Stimulated activated CD8-positive, alpha-beta memory T cell treated with anti-CD3 and anti-CD28 coated beads, Interleukin-7, amount 100 ng/mL, for 4 hours (primary cell): Measurements from ENCODE around the gene CYTH3.

ENCODE experiments used
- DNase-seq, 2 donors: peaks; one replicate each; pipeline ENCODE4 v3.0.0-alpha.2; 2020; ENCODE audit warnings: low read depth in 2 of 2

The CYTH3 gene

DNA sequence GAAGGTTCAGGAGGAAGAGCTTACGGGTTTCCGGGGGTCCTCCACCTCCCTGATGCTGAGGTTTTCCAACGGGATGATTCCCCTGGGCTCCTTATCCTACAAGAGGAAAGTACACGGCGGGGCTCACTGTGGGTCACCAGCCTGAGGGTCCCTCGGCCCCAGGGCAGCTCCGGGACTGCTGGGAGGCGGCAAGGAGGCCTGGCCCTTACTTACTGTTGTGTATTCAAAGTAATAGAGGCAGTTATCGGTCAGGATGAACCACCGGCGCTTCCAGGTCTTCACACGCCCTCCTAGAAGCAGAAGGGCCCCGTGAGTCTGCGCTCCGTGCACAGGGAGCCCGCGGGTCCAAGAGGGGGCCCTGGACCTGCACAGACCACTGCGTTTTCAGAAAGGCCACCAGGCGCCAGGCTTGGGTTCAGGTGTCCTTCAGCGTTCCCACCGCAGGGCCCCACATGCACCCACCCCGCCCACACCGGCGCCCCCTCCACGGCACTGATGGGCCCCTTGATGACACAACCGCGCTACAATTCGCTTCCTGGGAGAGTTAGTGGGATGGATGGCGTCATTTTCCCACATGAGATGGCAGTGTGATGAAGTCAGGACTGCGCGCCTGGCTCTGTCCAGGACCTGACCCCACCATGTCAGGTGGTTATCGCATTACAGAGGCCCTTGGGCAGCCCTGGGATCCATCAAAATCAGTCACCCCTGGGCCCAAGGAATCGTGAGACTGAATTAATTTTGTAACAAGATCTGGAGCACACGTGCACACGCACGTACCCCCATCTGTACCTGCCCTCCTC lies 106.7 kb downstream of the CYTH3 start:
- no peak for DNase-seq

DNA sequence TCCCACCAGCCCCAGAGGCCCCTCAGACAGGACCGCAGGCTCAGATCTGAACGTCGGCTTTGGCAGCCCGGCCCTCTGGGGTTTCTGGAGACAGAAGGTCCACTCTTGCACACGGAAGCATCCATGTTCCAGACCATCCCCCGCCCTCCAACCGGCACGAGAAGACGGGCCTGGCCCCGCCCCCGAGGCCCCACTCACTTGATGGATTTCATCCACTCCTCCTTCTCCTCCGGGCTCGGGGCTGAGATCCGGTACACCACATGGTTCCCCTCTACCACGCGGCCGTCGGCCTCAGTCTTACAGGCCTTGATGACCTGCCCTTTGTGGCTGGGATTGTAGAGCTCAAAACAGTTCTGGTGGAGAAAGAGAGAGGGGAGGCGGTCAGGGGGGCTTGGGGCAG lies 107.3 kb downstream of the CYTH3 start:
- DNase-seq = no peak

DNA sequence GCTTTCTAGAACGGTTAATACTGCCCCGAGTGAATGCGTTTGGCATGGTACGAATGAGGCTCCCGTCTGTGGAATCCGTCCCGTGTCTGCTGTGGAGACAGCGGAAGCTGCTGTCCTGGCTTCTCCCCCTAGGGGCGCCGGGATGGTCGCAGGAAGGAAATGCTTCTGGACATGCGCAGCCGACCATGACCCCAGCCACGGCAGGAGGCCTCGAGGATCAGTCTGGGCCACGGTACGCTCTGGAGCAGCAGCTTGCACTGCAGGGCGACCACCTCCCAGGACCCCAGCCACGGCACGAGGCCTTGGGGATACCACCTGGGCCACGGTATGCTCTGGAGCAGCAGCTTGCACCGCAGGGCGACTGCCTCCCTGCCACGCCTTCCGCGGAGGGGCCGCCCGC lies 107.9 kb downstream of the CYTH3 start:
- no peak for DNase-seq

DNA sequence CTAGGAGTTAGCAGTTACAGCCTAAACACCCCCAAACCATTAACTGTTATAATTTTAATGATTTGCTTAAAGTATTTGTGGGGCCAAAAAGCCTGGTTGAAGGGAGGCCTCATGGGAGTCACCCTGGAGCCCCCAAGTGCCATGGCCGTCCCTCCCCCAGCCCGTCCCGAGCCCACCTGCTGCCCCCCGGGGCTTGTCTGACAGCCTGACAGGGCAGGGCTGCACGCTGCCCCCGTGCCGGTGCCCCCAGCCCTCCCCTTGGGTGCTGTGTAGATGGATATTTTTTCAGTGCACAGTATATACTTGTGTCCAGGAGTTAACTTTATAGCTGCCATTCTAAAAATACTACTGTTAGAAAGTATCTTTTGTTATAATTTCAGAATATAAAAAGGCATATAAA lies 108.4 kb downstream of the CYTH3 start:
- no peak for DNase-seq

DNA sequence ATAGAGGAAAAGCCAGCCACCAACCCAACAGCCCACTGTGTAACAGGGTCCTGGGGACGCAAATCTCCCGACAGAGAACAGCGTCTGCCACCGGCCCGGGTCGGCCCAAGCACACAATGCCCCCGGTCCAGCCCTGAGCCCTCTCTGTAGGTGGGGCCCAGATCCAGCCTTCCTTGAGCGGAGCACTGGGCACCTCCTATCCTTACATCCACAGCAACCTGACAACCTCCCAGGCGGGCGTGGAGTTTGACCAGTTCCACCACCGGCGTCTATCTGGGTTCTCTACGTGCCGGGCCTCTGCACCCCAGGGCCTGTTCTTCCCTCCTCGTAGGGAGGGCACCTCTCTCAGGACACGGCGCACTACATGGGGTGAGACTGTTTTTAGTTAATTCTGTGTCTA lies 109.0 kb downstream of the CYTH3 start:
- no peak for DNase-seq

DNA sequence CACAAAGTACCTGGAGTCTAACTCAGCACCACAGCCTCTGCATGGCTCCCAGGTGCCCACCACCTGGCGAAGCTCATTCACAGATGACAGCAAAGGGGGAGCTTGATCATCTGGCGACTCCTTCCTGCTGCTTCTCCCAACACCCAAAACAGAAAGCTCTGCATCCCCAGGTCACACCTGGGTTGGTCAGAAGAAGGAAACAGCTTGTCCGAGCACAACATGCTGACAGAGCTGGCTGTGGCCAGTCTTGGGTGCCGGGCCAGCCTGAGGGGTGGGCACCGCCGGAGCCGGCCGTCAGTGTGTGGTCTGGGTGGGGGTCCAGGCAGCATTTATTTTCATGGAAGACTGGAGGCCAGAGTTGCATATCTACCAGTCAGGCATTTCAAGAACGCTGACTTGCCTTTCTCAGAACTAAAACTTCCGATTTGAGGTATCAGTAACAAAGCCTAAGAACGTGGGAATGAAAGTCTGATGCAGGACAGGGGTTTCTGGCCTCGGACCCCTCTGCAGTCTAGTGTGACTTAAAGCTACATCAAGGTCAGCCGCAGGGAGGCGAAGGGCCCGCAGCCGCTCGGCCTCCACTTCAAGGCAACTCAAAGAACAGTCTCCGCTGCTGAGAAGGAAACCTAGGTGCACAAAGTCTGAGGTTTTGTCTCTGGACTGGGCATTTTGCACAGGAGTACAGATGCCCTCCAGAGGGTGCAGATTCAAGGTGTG lies 109.6 kb downstream of the CYTH3 start:
- no peak for DNase-seq

DNA sequence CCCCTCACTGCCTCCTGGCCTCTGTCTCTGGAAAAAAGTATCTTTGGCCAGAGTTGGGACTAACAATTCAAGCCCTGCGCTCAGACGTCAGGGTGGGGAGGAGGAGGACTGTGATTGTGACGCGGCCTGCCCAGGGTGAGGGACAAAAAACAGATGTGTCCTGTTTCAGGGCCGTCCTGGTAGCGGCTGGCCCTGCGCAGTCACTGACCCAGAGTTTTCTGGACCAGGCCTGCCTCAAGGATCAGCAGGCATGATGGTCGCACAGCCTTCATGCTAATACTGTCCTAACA lies 110.1 kb downstream of the CYTH3 start:
- DNase-seq = no peak

DNA sequence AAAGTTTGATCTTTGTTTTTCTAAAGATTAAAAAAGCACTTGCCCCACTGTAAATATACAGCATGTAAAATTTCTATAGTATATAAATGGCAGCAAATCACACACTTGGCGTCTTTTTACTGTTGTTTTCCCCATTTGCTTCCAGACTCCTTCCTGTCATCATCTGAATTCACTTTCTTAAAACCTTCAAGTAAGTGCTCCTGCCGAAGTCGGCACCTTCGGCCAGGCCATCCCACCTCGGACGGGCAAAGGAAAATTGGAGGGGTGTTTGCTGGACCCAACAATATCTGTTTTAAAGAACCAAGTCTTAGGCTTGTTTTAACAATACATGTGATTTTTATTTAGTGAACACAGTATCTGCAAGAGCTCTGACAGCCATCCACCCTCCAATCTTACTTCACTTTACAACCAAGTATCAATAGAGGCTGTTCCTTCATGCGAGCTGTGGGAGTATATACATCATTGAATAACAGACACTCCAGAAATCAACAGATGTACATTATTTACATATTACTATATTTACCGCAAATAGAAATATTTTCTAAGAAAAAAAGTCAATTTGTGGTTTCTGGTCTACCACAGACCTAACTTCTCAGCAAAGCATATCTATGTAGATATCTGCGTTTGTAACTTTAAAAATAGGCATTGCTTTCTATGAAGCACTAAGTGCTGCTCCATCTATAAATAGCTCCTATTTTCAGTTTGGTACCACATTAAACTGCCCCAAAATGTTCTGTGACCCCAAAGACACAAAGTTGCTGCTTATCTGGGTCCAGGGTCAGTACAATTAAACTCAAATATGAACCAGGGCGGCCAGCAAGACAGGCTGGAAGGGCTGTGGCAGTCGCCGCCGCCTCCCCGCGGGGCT lies 110.7 kb downstream of the CYTH3 start:
- DNase-seq = no peak

DNA sequence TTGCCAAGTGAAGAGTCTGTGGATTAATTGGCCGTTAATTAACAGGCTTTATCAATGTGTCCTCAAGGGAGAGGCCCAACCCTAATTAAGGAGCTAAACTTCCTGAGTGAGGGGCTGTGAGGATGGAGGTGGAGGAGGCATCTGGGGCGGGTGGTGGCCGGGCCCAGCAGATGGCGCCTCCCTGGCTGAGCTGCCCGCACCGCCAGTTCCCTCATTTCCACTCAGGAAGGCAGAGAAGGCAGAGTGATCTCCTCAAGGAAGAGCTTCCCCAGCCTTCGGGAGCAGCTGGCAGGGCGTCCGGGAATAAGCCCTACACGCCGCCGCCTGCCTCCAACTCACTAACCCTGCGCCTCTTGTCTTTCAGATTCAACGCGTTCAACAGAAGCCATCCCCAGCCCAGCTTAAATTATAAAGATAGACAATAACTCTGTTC lies 112.2 kb downstream of the CYTH3 start:
- no peak for DNase-seq

DNA sequence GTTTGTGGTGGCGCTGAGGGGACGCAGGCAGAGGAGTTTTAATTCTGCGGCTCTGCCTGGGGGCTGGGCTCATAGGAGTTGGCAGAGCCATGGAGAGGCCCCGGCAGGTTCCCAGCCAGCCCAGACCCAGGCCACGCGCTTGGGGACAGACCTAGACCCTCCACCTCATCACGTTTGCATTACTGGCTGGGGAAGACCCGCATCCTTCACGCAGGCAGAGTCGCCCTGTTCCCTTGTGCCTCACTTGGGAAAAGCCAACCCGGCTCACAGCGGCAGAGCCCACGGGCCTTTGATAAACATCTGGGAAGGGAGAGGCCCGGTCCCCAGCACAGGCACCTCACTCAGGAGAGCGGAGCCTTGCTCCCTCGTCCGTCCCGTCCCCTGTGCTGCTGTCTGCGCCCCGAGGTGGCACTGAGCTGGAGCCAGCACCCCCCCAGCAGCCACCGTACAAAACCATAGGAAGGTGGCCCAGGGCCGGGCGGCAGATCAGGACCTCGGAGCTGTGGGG lies 112.8 kb downstream of the CYTH3 start:
- DNase-seq = no peak

DNA sequence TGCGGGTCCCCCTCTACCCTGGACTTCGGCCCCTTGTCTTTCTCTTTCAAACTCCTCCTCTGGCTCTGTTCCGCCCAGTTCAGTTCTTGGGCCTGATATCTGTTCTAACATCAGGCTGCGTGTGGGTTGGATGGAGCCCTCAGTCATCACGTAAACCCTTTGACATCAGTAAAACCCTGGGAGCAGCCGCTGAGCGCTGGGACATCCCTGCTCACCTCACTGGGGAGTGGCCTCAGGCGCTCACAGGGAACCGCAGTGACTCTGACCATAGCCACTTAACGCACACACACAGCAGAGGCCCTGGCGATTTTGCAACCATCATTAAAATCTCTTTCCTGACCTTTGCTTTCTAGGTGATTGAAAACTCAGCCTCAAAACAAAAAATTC lies 113.3 kb downstream of the CYTH3 start:
- DNase-seq = no peak

DNA sequence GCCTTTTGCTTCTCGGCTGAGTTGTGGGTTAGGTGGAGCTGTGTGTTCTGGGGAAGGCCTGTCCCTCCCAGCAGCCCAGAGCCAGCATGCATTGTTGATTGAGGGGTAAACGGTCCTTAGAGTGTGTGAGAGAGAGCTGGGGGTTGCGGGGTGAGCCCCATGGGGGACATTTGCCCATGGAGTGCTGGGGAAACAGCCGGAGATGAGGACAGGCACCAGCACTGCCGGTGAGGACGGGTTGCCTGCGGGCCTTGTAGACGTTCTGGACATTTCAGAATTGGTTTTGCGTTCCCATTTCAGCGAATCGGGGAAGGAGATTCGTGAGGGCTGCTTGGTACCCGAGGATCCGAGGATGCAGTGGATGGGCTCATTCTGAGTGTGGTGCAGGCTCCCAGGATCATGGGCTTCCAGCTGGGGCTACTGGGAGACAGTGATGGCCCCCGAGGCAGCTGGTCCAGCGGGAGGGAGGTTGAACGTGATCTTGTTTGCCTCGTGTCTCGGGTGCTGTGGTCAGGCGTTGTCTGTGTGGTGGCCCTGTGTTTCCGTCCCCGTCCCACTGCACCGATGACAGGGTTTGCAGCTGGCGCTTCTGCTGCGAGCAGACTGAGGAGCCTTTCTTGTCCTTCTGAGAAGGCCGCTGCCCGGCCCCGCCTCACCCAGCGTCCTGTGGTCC lies 113.9 kb downstream of the CYTH3 start:
- no peak for DNase-seq

DNA sequence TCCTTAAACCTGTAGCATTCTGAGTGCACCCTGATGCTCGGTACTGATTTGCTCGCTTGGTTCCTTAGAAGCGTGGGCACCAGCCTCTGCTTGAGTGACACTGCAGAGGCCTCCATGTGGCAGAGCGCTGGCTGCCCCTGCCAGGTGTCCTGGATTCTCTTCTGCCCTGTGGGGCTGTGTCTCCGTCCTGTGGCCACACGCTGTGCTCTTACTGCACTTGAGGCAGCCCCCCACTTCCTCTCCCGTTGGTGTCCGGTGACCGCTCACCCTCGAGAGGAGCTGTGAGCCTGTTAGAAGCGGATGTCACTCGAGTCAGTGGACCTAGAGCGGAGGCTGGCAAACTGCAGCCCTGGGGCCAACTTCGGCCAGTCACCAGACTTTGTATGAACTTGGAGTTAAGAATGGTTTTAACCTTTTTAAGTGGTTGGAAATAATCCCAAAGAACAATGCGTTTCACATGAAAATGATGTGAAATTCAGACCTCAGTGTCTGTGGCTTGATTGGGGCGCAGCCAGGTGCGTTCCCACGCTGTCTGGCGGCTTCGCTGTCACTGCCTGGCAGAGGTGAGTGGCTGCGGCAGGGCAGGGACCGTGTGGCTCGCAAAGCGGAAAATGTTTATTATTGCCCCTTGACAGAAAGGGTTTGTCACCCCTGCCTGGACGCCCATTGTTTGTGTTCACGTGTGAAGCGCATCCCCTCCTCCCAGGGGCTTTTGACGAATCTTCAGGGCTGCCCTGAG lies 114.6 kb downstream of the CYTH3 start:
- no peak for DNase-seq

DNA sequence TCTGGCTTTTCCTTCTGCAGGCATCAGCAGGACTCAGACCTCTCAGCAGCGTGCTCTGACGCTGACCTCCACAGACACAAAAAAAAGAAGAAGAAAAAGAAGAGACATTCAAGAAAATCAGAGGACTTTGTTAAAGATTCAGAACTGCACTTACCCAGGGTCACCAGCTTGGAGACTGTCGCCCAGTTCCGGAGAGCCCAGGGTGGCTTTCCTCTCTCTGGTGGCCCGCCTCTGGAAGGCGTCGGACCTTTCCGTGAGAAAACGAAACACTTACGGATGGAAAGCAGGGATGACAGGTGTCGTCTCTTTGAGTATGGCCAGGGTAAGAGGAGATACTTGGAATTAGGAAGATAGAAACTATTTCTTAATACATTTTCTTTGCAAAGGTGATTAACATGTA lies 115.7 kb downstream of the CYTH3 start:
- no peak for DNase-seq

DNA sequence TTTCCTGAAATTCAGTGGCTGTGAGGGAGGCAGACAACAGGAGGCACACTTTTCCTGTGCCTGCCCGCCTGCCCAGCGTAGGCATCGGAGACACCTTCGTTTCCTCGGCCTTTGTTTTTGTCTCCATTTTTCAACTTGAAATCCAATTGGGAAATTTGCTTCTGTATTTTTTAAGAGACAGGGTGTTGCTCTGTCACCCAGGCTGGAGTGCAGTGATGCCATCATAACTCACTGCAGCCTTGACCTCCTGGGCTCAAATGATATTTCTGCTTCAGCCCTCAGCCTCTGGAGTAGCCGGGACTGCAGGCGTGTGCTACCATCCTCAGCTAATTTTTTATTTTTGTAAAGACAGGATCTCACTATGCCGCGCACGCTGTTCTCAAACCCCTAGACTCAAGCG lies 116.8 kb downstream of the CYTH3 start:
- no peak for DNase-seq

DNA sequence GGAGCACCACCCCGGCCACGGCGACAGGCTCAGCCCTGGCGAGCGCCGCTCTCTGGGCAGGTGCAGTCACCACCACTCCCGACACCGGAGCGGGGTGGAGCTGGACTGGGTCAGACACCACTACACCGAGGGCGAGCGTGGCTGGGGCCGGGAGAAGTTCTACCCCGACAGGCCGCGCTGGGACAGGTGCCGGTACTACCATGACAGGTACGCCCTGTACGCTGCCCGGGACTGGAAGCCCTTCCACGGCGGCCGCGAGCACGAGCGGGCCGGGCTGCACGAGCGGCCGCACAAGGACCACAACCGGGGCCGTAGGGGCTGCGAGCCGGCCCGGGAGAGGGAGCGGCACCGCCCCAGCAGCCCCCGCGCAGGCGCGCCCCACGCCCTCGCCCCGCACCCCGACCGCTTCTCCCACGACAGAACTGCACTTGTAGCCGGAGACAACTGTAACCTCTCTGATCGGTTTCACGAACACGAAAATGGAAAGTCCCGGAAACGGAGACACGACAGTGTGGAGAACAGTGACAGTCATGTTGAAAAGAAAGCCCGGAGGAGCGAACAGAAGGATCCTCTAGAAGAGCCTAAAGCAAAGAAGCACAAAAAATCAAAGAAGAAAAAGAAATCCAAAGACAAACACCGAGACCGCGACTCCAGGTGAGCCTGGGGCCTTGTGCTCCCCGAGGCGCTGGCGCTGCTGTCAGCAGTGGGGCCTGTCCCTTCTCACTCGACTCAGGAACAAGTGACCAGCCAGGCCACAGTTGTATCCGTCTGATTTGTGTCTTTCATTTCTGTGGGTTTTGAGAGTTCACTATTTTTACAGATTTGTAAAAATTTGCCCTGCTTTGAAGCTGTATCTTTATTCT lies 117.7 kb downstream of the CYTH3 start:
- DNase-seq = no peak

DNA sequence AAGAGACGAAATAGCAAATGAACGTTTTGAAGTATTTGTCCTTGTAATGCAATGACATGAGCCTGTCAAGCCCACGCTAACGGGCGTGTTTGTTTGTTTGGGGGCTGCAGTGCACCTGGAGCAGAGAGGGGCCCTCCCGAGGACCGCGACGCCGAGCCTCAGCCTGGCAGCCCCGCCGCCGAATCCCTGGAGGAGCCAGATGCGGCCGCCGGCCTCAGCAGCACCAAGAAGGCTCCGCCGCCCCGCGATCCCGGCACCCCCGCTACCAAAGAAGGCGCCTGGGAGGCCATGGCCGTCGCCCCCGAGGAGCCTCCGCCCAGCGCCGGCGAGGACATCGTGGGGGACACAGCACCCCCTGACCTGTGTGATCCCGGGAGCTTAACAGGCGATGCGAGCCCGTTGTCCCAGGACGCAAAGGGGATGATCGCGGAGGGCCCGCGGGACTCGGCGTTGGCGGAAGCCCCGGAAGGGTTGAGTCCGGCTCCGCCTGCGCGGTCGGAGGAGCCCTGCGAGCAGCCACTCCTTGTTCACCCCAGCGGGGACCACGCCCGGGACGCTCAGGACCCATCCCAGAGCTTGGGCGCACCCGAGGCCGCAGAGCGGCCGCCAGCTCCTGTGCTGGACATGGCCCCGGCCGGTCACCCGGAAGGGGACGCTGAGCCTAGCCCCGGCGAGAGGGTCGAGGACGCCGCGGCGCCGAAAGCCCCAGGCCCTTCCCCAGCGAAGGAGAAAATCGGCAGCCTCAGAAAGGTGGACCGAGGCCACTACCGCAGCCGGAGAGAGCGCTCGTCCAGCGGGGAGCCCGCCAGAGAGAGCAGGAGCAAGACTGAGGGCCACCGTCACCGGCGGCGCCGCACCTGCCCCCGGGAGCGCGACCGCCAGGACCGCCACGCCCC lies 118.5 kb downstream of the CYTH3 start:
- no peak for DNase-seq

DNA sequence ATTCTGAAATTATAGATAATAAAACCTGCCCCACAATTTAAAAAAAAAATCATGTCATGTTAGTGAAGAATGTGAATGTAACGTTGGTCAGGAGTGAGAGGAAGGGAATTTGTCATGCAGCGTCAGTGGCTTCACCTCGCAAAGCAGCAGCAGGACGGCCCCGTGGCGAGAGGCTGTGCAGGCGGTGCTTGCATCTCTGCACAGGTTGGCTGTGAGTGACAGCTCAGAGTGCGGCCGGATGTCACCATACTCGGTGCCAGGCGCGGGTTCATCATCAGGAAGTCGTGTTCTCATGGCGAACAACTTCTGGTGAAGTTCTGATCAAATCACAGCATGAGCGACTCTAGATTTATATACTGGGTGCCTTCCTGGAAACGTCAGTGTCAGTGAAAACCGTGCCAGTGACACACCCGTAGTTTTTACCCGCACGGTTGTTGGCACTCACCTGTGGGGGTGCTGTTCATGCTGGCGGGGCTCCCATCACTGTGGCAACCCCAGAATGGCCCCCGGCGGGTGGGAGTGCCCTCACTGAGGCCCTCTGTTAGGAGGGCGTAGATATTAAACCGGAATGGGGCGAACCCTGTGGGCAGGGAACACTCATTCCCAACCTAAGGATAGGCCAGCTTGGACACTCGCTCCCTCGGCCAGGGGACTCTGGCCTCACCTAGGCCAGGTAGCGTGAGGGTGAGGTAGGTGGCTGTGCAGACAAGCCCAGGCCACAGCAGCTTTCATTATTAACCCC lies 120.3 kb downstream of the CYTH3 start:
- no peak for DNase-seq
